HG02884 (cell line): Measurements from ENCODE around the gene MRPL9.
"Not testable (repeated sequence)": the region's sequence is repeated elsewhere in the genome, so short reads cannot be mapped to it uniquely, and the experiment has no call there.

Source experiments
- ATAC-seq: cut with Tn5 transposase; IDR thresholded peaks from one replicate; pipeline ENCODE4 v1.9.1; 2021; ENCODE audit warnings: mild to moderate bottlenecking, moderate library complexity; ENCODE audit not compliant: unreplicated experiment

The MRPL9 gene

DNA sequence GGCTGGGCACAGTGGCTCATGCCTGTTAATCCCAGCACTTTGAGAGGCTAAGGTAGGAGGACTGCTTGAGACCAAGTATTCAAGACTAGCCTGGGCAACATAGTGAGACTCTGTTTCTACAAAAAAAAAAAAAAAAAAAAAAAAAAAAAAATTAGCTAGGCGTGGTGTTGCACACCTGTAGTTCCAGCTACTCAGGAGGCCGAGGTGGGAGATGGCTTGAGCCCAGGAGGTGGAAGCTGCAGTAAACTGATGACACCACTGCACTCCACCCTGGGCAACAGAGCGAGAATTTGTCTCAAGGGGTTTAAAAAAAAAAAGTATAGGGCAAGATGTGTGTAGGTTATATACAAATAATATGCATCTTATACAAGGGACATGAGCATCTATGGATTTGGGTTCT is 24.4 kb upstream of the MRPL9 start:
- no peak for ATAC-seq

DNA sequence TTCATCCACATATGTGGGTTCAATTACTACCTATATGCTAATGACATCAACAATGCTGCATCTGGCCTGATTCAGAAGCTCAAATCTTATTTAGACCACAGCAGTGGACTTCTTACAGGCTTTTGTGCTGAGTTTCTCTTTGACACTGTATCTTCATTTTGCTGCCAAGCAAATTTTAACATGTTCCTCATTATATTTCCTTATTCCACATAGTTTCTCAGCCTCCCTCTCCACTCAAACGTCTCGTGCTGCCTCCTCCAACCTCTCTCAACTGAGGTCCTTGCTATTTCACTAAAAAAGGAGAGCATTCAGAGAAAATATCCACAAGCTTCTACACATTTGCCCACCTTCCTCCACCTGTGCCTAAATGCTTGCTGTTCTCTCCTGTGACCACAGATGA is 20.5 kb upstream of the MRPL9 start:
- ATAC-seq: no peak

DNA sequence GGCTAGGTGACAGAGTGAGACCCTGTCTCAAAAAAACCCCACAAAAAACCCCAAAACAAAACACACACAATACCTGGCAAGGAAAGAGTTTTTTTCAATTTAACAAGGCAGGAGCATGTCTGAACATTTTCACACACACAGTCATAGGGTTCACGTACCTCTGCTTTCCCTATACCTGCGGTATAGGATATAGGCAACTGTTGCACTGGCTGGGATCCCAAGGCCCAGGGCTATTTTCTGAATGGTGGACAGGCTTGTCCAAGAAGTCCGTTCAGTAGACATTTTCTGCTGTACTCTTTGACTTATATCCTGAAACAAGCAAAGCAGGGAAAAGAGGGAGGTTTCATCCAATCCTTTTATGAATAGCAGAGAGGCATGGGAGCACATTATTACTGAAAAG is 19.4 kb upstream of the MRPL9 start:
- ATAC-seq: no peak

DNA sequence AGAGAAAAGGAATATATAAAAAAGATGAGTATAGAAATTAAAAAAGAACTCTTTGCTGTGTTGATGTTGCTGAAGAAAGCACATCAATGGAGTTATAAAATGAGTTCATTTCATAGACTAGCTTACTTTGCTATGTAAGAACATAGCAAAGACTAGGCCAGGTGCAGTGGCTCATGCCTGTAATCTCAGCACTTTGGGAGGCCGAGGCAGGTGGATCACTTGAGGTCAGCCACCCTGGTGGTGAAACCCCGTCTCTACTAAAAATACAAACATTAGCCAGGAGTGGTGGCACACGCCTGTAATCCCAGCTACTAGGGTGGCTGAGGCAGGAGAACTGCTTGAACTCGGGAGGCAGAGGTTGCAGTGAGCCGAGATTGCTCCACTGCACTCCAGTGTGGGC is 18.7 kb upstream of the MRPL9 start:
- ATAC-seq: not testable (repeated sequence)

DNA sequence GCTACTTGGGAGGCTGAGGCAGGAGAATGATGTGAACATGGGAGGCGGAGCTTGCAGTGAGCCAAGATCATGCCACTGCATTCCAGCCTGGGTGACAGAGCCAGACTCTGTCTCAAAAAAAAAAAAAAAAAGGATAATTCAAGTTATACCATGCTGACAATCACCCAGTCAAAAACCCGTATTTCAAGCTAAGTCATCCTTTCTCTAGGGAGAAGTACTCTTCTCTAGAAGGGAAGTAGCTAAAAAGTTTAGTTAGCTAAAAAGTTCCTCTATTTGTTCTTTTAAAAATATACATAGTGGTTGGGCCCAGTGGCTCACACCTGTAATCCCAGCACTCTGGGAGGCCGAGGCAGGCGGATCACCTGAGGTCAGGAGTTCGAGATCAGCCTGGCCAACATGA is 17.4 kb upstream of the MRPL9 start:
- ATAC-seq: not testable (repeated sequence)

DNA sequence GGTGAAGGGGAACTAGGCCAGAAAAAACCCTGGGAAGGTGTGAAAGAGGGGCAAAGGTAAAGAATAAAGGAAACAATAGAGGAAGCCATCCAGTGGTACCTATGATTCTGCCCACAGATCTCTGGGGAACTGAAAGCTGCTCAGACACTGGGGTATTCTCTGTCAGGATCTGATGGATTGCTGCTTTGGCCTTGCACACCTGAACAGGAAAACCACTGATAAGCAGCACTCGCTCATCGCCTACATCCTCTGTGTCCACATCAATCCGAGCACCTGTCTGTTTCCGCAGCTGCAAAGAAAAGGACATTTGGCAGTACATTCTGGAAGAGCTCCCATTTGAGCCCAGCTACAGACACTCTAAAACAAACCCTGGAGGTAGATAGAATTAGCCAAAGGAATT is 16.6 kb upstream of the MRPL9 start:
- no peak for ATAC-seq

DNA sequence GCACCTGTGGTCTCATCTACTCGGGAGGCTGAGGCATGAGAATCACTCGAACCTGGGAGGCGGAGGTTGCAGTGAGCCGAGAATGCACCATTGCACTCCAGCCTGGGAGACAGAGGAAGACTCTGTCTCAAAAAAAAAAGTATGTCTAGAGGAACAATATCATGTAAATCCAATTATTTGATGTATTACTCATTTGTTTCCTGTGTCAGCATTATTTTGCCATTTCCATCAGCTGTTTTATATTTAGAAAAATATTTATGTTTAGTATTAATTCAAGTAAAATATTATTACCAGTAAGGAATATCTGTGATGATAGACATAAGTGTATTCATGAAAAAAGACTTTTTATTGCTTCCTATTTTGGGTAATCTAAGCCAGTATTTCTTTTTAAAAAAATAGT is 14.0 kb upstream of the MRPL9 start:
- ATAC-seq: no peak

DNA sequence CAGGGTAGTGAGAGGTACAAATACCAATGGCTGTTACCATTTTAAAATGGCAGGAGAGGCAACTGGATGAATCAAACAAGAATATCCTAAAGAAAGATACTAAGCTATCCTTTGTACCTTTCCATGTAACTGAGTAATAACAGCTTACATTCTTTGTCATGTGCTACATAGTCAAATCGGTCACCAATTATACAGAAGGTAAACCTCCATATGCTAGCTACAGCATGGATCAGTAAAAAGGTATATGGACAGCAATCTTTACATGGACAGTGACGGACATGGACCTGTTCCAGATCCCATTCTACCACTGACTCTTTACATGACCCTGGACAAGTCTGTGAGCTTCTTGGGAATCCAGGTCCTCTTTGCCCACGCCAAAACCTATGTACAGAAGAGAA is 13.4 kb upstream of the MRPL9 start:
- no peak for ATAC-seq

DNA sequence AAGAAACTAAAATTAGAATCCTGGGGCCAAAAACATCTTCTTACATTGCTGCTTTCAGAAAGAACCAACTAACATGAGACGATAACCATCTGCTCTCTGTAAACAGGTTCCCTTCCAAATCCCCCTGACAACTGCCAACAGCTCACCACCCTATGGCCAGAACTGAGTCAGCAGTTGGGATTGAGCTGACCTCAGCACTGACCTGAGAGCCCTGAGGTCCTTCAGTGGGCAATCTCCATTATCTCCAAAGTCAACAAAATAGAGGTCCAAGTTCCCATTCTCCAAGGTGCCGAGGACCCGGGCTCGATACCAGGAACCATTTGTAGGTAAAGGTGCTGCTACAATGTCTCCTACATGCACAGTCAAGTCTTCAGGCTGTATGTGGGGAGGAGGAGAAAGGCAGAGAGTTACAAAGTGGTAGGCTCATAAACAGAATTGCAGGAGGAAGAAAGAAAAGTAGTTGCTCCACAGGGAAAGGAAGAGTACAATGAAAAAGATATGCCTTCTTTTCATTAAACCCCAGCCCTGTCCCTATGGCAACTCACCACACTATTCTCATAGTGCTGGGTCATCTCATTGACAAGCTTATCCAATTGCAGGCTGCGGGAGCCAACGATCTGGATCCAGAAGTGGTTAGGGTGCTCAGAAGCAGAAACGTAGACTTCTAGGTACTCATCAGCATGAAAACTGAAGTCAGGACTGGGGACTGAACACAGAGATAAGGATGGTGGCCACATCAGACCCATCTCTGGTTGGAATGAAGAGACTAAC is 12.8 kb upstream of the MRPL9 start:
- ATAC-seq: no peak

DNA sequence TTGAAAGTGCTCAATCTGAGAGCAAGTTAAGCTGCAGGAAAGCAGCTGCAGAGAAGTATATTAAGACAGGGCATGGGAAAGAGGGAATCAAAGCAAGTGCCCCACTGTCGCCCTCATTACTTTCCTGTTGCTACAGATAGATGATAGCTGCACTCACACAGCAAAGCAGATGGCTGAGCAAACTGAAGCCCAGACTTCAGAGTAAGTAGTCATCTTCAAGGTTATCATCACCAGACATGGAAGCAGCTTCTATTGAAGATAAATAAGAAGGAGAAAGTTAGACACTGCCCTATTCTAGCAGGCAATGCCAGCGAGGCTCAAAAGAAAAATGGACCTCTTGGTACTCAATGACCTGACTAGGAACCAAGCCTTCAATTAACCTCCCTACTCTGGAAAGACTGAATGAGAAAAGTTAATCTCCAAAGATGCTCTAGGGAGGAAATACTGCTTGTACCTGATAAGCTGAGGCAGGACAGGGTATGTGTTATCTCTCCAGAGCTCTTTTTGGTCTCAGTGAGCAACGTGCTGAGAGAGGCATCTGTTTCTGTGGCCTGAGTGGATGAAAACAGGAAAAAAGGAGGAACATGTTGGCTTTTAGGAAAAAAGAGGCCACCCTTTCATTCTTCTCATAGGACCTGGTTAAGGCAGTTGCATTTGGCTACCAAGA is 11.1 kb upstream of the MRPL9 start:
- no peak for ATAC-seq

DNA sequence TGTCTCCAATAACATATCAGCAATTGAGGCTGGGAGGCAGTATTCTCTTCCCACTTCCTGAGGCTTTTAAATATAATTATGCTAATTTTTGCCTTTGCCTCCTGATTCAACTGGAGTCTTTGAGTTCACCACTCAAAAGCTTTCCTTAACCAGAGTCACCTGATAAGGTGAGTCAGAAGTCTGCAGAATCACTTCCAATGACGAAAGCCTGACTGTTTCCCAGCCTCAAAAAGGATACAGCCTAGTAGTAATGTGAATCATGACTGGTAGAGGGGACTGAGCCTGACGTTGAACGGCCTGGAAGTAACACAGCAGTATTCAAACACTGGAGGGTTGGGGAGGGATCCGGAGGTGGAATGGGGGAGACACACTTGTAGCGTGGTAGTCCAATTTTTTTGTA is 10.4 kb upstream of the MRPL9 start:
- no peak for ATAC-seq

DNA sequence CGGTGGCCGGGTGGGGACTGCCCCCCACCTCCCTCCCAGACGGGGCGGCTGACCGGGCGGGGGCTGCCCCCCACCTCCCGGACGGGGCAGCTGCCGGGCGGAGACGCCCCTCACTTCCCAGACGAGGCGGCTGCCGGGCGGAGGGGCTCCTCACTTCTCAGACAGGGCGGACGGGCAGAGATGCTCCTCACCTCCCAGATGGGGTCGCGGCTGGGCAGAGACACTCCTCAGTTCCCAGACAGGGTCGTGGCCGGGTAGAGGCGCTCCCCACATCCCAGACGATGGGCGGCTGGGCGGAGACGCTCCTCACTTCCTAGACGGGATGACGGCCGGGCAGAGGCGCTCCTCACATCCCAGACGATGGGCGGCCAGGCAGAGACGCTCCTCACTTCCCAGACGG is 6.0 kb upstream of the MRPL9 start:
- not testable (repeated sequence) for ATAC-seq

DNA sequence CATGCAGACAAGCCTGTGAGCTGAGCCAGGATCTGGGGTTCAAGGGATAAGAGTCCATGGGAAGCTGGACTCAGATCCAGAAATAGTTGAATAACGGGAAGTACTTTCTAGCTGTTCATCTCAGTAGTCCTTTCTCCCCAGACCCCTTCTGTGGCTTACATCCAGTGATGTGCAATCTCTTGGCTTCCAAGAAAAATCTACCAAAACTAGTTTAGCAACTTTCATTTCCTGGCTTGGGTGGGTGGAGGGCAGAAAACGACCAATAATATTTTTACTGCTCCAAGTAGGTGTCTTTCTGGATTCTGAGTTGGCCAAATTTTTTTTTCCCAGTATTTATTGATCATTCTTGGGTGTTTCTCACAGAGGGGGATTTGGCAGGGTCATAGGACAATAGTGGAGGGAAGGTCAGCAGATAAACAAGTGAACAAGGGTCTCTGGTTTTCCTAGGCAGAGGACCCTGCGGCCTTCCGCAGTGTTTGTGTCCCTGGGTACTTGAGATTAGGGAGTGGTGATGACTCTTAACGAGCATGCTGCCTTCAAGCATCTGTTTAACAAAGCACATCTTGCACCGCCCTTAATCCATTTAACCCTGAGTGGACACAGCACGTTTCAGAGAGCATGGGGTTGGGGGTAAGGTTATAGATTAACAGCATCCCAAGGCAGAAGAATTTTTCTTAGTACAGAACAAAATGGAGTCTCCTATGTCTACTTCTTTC is 5.2 kb upstream of the MRPL9 start:
- ATAC-seq: not testable (repeated sequence)

DNA sequence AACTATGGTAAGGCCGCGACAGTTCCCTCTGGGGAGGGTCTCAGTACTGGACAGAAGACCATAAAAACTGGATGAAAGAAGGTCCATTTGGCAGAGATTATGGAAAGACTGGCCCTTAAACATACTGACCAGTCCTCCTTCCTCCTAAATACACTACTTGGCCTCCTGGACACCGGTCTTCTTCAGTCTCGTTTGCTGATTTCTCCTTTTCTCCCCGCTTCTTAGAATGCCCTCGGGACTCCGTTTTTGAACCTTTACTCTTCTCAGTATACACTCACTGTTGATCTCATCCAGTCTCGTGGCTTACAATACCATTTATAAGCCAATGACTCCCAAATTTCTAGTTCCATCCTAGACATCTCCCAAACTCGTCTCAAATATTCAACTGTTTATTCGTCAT is 694 bp upstream of the MRPL9 start:
- ATAC-seq: no peak

DNA sequence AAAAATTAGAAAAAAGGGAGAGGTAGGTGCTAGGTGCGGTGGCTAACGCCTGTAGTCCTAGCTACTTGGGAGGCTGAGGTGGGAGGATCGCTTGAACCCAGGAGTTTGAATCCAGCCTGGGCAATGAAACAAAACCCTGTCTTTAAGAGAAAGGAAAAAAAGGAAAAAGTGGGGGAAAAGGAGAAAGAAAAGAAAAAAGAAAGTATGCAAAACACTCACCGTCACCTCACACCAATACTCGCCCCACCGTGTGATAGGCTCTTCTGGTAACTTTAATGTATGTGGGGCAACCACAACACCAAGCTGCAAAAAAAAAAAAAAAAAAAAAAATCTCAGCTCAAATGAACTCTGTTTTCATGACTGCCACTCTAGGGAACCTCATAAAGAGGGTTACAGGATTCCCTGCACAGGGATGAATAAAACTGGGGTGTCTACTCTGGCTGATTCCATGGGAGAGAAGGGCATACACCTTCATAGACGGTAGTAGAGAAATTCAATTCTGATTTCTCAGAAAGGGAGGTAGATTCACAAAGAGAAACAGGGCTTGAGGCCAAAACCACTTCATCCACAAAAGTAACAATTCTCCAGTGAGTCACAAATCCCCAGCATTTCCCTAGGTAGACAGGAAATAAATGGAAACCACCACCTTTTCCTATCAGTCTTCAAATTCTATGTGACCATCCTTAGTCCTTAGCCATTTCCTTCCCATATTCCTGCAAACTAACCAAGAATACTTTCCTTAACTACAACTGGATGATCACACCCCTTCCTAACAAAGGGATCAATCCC is 2.5 kb downstream of the MRPL9 start:
- ATAC-seq: no peak

DNA sequence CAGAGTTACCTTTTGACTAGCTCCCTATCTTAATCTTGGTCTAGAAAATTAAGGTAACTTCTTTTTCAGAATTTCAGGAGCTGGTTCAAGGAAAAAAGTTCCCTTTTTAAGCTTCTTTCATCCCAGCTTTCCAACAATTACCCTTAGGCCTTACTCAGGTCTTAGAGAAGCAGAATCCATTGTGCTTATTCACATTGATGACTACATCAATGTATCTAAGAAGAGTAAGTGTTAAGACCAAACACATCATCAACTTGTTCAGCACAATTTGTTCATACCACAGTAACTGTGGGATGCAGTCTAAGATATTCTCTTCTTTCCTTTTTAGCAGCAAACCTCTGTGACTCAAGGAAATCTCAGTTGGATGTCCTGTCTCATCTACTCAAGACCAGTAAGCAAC is 4.1 kb downstream of the MRPL9 start:
- ATAC-seq: no peak

DNA sequence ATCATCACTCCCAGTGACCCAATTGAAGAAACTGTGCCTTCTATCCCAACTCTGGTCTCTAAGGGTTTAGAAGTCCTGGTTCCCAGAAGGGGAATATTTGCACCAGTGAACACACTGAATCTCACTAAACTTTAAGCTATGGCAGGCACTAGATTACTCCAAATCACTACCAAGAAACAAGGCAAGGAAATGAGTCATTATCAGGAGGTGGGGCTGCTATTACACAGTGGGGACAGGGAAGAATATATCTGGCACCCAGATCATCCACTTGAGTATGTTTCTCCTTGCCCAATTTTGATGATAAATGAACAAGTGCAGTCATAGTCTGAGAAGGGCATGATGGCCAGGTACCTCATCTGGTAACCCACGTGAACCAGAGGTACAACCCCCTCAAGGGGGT is 7.0 kb downstream of the MRPL9 start:
- no peak for ATAC-seq

DNA sequence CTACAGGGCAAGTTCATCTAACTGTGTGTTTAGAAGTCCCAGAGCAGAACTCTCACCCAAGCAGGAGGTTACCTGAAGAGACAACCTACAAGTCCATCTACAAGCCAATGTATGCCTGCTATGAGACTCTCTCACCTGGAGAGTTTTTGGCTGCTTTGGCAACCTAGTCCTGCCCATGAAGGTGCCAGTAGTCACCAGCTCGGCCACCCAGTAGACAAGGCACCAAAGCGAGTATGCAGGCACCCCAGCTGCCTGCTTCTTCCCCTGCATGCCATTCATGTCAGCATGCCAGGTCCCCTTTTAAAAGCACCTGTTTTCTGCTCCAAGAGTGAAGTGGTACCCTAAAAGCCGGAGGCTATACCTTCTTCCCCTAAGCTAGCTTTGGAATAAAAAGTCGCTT is 21.8 kb downstream of the MRPL9 start:
- no peak for ATAC-seq

DNA sequence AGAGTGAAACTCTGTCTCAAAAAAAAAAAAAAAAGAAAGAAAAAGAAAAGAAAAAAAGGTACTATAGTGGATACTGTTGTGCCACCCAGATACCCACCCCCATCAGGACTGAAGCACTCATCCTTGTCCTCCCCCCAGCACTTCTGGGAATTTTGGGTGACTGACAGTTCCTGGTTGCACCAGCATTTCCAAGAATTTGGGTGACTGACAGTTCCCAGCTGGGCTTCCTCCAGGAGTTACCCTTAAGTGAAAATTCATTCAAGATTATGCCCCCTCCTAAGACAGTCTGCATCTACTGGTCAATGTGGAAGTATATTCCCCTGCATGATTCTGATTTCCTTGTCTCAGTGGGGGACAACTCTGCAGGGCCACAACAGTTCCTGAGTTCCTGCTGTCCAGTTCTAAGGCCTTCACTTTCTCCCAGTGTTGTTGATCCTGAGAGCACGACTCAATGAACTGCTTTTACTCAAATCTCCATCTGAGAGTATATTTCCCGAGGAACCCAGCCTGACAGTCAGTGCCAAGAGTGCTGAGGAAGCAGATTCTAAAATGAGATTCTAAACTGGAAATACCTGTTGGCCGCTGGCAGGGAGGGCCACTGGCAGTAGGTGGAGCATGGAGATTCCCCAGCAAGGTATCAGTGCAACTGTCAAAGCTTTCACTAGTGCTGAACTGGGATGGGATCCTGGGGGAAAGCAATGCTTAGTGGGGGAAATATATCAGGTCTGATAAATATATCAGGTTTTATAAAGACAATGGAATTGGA is 23.5 kb downstream of the MRPL9 start:
- no peak for ATAC-seq

DNA sequence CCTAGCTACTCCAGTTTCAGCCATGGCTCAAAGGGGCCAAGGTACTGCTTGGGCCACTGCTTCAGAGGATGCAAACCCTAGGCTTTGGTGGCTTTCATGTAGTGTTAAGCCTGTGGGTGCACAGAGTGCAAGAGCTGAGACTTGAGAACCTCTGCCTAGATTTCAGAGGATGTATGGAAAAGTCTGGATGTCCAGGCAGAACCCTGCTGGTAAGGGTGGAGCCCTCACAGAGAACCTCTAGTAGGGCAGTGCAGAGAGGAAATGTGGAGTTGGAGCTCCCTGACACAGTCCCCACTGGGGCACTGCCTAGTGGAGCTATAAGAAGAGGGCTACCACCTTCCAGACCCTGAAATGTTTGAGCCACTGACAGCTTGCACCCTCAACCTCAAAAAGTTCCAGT is 25.8 kb downstream of the MRPL9 start:
- no peak for ATAC-seq

DNA sequence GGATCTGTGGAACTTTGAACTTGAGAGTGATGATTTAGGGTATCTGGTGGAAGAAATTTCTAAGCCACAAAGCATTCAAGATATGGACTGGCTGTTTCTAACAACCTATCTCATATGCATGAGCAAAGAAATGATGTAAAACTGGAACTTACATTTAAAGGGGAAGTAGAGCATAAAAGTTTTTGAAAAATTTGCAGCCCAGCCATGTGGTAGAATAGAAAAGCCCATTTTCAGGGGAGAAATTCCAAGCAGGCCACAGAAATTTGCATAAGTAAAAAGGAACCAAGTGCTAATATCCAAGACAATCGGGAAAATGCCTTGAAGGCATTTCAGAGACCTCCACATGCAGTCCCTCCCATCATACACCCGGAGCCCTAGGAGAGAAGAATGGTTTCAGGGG is 26.3 kb downstream of the MRPL9 start:
- ATAC-seq: no peak
